ENCODE measurements around the gene NLRC5. TPM values are rescaled to one million over a fixed set of nuclear protein-coding genes. Genes with fewer than 3 reads are reported as not detected.
A peak's percentile ranks its signal among the peaks of the same experiment; 100 is the strongest.

Gene NLRC5
- polyA plus RNA-seq (2012; ENCODE audit: insufficient read length, low read depth), result 0.93 TPM

- TF ChIP-seq TAF1 (IDR thresholded peaks at IDR 0.05; ENCODE audit: borderline replicate concordance, insufficient read depth, low read length), result peak; percentile 42; the same call in 1 of the 2 replicates
- TF ChIP-seq SIN3A (IDR thresholded peaks at IDR 0.05; ENCODE audit: borderline replicate concordance, insufficient read depth, low read length), result no peak
These were observed at the start of gene NLRC5 for GRCh38 chr16:56988948-56989945. Gene NLRC5 (plus strand): TSS chr16:56989557. CDS start chr16:57020713, 31,156 bp downstream.

- TF ChIP-seq POLR2AphosphoS5 (IDR thresholded peaks at IDR 0.05; ENCODE audit: low read depth, low read length) (no peak), SIN3A (IDR thresholded peaks at IDR 0.05; ENCODE audit: borderline replicate concordance, insufficient read depth, low read length) (no peak), FOXP2 (optimal IDR thresholded peaks at IDR 0.05; ENCODE audit: borderline replicate concordance, extremely low read depth, extremely low read length, insufficient read depth) (no peak), TAF1 (IDR thresholded peaks at IDR 0.05; ENCODE audit: borderline replicate concordance, insufficient read depth, low read length) (no peak), REST (IDR thresholded peaks at IDR 0.05; ENCODE audit: insufficient read depth in 1 of 2, low read depth in 2 of 2, low read length in 2 of 2) (no peak)
These were observed 49.6 kb upstream of the NLRC5 start for GRCh38 chr16:56939801-56940200.

- no peak for TF ChIP-seq FOXP2 (optimal IDR thresholded peaks at IDR 0.05; ENCODE audit: borderline replicate concordance, extremely low read depth, extremely low read length, insufficient read depth)
- no peak for TF ChIP-seq TAF1 (IDR thresholded peaks at IDR 0.05; ENCODE audit: borderline replicate concordance, insufficient read depth, low read length)
- no peak for TF ChIP-seq SIN3A (IDR thresholded peaks at IDR 0.05; ENCODE audit: borderline replicate concordance, insufficient read depth, low read length)
- no peak for TF ChIP-seq REST (IDR thresholded peaks at IDR 0.05; ENCODE audit: insufficient read depth in 1 of 2, low read depth in 2 of 2, low read length in 2 of 2)
- no peak for TF ChIP-seq POLR2AphosphoS5 (IDR thresholded peaks at IDR 0.05; ENCODE audit: low read depth, low read length)
These were observed 48.3 kb upstream of the NLRC5 start for GRCh38 chr16:56941092-56941491.

GRCh38 chr16:56941856-56942331 lies 47.5 kb upstream of the NLRC5 start:
- TF ChIP-seq TAF1 (IDR thresholded peaks at IDR 0.05; ENCODE audit: borderline replicate concordance, insufficient read depth, low read length), result no peak
- TF ChIP-seq FOXP2 (optimal IDR thresholded peaks at IDR 0.05; ENCODE audit: borderline replicate concordance, extremely low read depth, extremely low read length, insufficient read depth), result no peak
- no peak for TF ChIP-seq REST (IDR thresholded peaks at IDR 0.05; ENCODE audit: insufficient read depth in 1 of 2, low read depth in 2 of 2, low read length in 2 of 2)
- no peak for TF ChIP-seq POLR2AphosphoS5 (IDR thresholded peaks at IDR 0.05; ENCODE audit: low read depth, low read length)
- no peak for TF ChIP-seq SIN3A (IDR thresholded peaks at IDR 0.05; ENCODE audit: borderline replicate concordance, insufficient read depth, low read length)

GRCh38 chr16:56943761-56944375 lies 45.5 kb upstream of the NLRC5 start:
- no peak for TF ChIP-seq REST (IDR thresholded peaks at IDR 0.05; ENCODE audit: insufficient read depth in 1 of 2, low read depth in 2 of 2, low read length in 2 of 2)
- 0 out of 2 replicates have a peak, but pooled peaks have one; percentile 16 for TF ChIP-seq POLR2AphosphoS5 (IDR thresholded peaks at IDR 0.05; ENCODE audit: low read depth, low read length)
